WTC11 (cell line): ENCODE results near the gene SH3BP4.

Source experiments
- ATF3 ChIP-seq: sonication (generic); formaldehyde crosslinking; conservative IDR thresholded peaks from 2 replicates; pipeline ENCODE4 v1.8.1; 2022; ENCODE audit warnings: mild to moderate bottlenecking, missing genetic modification reagents
- CBFB ChIP-seq: sonication (generic); formaldehyde crosslinking; IDR thresholded peaks from 2 replicates; pipeline ENCODE4 v1.8.1; 2022; ENCODE audit warnings: mild to moderate bottlenecking, low read depth, missing genetic modification reagents
- CTCF ChIP-seq: fragments of 200-600 bp; IDR thresholded peaks from 2 replicates; pipeline ENCODE4 v1.8.0; 2022; ENCODE audit warnings: antibody characterized with exemption
- NR1H2 ChIP-seq: sonication (generic); formaldehyde crosslinking; IDR thresholded peaks from 2 replicates; pipeline ENCODE4 v1.9.0; 2021; ENCODE audit warnings: mild to moderate bottlenecking, moderate library complexity, missing genetic modification reagents
- SMAD4 ChIP-seq: sonication (generic); formaldehyde crosslinking; IDR thresholded peaks from 2 replicates; pipeline ENCODE4 v1.8.0; 2022; ENCODE audit warnings: mild to moderate bottlenecking, missing genetic modification reagents

GRCh38 chr2:235095569-235095968 is 143.8 kb downstream of the SH3BP4 start:
- no peak for TF ChIP-seq CTCF
- TF ChIP-seq NR1H2 (CRISPR knock-in tag): no peak
- TF ChIP-seq CBFB: no peak
- TF ChIP-seq ATF3 (CRISPR knock-in tag): no peak
- TF ChIP-seq SMAD4 (CRISPR knock-in tag): no peak
